H1 (cell line): ENCODE results near the gene CPEB1. TPM values are rescaled to one million over a fixed set of nuclear protein-coding genes. Genes with fewer than 3 reads are reported as not detected.

ENCODE experiments used
- CHD2 ChIP-seq: IDR thresholded peaks from 2 replicates; pipeline ENCODE4 v1.6.1; 2012; ENCODE audit warnings: low read length, improper control_type of control experiment
- RBBP5 ChIP-seq: IDR thresholded peaks from 2 replicates; pipeline ENCODE4 v1.7.1; 2012; ENCODE audit warnings: low read depth, mild to moderate bottlenecking, inconsistent platforms, low read length, moderate library complexity, borderline replicate concordance
- polyA plus RNA-seq, 7 experiments: library from polyadenylated mRNA; depleted of rRNA in 3 of 7; stranded (reverse) in 5 of 7; unstranded in 2 of 7; fragments of >200 nt in 5 of 7; fragments of 200-250 nt in 2 of 7; gene quantifications; 1 replicate in 5 of 7; 2 replicates in 1 of 7; 4 replicates in 1 of 7; pipeline versions ENCODE4 v1.2.1 to v1.2.3, GENCODE V29; 2011 to 2013; ENCODE audit warnings: missing spikeins in 2 of 7, mixed read lengths in 2 of 7
- total RNA-seq: library from RNA; stranded (reverse); fragmentation: NEBNext Ultra II Directional; extraction: Animal tissue kit (Norgen Biotek cat#: 25700); gene quantifications from 2 replicates; pipeline ENCODE4 v1.2.1, GENCODE V29; 2021

CPEB1 gene
- total and polyA plus RNA-seq, 2 of the 8 experiments (the other 6 are each of a cell fraction or from before 2014, with no cell fraction given), result 4.4 to 4.5 TPM

DNA sequence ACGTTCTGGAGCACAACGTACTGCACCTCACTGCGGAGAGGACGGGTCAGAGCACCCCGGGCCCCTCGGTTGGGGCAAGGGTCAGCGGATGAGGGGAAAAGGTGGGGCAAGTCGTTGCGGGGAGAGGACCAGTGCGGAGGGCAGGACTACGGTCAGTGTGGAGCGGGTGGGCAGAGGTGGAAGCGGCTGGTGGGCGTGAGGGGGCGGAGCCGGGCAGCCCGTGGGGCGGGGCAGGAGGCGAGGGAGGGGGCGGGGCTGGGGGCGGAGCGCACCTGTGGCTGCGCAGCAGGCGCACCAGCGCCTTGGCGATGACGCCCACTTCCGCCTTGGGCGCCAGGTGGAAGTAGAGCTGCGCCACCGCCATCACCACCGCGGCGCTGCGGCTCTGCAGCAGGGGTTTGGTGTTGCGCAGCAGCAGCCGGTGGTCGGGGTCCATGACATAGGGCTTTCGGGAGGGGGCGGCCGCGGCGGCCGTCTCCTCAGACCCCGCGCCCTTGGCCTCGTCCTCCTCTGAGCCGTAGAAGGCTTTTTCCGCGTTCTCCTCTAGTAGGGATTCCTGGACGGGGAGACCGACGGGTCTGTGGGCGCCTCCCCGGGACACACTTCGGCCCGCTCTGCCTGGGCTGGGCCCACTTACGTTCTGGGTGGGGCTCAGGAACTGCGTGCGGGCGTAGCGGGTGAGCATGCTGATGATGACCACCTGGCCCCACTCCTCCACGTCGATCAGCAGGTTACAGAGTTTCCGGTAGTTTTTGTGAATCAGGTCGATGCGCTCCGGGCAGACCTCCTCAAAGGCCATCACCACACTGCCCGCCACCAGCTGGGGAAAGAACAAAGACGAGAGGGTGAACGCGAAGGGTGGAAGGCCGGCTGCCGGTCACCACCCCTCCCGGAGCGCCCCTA is 33.3 kb upstream of the CPEB1 start (continued):
- TF ChIP-seq RBBP5 (no peak), CHD2 (0 out of 2 replicates have a peak, but pooled peaks have one; percentile 34)
- TF ChIP-seq, all 59 proteins: peak for 22
